Astrocyte of the spinal cord (primary cell): ENCODE data around the gene JPT2.

Experiments used
- DNase-seq: peaks from one replicate; pipeline ENCODE4 v3.0.0; 2011; ENCODE audit warnings: low read depth, low spot score
- H3K4me3 ChIP-seq: 2 replicates; pipeline ENCODE4 v1.5.1; 2011; ENCODE audit warnings: low read depth, mild to moderate bottlenecking, low read length, moderate library complexity
- CTCF ChIP-seq: IDR thresholded peaks from 2 replicates; pipeline ENCODE4 v1.5.1; 2012; ENCODE audit warnings: low read depth, mild to moderate bottlenecking, low read length, inconsistent platforms
- in situ Hi-C: cut with HindIII; loops from 2 replicates; pipeline ENCODE4 v1.10.0; 2017; ENCODE audit warnings: low sequenced_read_pairs

JPT2 gene

GRCh38 chr16:1647856-1648255 is 30.2 kb upstream of the JPT2 start:
- no peak overlapping the region for H3K4me3 ChIP-seq
- in situ Hi-C loops: no loop called here
- no peak for TF ChIP-seq CTCF
- no peak for DNase-seq

GRCh38 chr16:1650131-1650530 is 27.9 kb upstream of the JPT2 start:
- H3K4me3 ChIP-seq: no peak overlapping the region
- in situ Hi-C loops: no loop called here
- TF ChIP-seq CTCF: no peak
- no peak for DNase-seq

- no peak for TF ChIP-seq CTCF
- no peak overlapping the region for H3K4me3 ChIP-seq
- in situ Hi-C loops: no loop called here
- DNase-seq: no peak
These were observed 26.7 kb upstream of the JPT2 start for GRCh38 chr16:1651094-1651973.

- DNase-seq: no peak
- H3K4me3 ChIP-seq: no peak overlapping the region
- in situ Hi-C loops: no loop called here
- TF ChIP-seq CTCF: no peak
These were observed 26.1 kb upstream of the JPT2 start for GRCh38 chr16:1651974-1652312.

DNA sequence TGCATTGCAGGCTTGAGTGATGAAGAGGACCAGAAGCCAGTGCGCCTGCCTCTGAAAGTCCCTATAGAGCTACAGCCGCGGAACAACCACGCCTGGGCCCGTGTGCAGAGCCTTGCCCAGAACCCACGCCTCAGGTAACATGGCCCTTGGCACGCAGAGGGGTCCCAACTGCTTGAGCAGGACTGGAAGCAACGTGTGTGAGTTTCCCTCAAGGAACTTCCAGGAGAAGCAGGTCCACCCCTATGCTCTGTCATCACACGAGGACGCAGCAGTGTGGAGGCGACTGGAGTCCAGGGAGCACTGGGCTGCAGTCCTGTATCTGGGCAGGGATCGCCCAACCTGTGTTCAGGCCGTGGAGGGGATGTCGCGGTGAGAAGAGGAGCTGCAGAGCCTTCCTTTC is 25.1 kb upstream of the JPT2 start:
- TF ChIP-seq CTCF: no peak
- in situ Hi-C loops: no loop called here
- H3K4me3 ChIP-seq: no peak overlapping the region

DNA sequence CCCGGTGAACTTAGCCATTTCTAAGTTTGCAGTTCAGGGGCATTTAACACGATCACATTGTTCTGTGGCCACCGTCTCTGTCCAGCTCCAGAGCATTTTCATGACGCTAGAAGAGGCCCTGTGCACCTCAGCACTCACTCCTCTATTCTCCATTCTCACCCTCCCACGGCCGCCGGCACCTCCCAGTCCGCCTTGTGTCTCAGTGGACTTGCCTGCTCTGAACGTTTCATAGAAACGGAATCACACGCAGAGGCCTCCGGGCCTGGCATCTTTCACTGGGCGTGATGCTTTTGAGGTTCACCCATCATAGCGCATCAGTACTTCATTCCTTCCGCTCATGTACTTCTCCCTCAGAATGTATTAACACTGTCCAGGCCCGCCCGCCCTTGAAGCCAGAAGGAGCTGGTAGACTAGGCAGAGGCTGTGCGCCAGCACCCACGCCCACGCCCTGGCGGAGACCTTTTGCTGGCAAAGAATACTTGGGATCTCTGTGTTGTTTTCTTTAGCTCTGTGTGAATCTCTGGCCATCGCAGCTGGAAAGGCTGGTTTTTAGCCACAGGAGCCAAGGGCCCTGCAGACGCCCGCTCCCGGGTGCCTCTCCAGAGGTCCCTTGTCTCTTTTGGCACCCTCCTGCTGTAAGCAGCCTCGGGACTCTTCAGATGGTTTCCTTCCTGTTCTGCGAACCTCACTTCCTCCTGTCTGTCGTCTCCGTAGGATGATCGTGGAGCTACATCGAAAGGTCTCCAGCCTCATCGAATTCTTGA is 23.4 kb upstream of the JPT2 start:
- DNase-seq: no peak
- TF ChIP-seq CTCF: no peak
- no peak overlapping the region for H3K4me3 ChIP-seq
- in situ Hi-C loops: no loop called here

More for the DNA sequence above, 25.1 kb upstream of the JPT2 start:
- DNase-seq: no peak
